ENCODE results near the gene NTF4. TPM values are rescaled to one million over a fixed set of nuclear protein-coding genes. Genes with fewer than 3 reads are reported as not detected.
"Not testable (repeated sequence)": the region's sequence is repeated elsewhere in the genome, so short reads cannot be mapped to it uniquely, and the experiment has no call there.

Gene NTF4
- total and polyA plus RNA-seq, 12 donors: 0.06 to 1.6 (median 0.71) TPM; not detected in 7

- intact Hi-C loops (cut with DNase I): no loop called here
- TF ChIP-seq, protein P1, sequence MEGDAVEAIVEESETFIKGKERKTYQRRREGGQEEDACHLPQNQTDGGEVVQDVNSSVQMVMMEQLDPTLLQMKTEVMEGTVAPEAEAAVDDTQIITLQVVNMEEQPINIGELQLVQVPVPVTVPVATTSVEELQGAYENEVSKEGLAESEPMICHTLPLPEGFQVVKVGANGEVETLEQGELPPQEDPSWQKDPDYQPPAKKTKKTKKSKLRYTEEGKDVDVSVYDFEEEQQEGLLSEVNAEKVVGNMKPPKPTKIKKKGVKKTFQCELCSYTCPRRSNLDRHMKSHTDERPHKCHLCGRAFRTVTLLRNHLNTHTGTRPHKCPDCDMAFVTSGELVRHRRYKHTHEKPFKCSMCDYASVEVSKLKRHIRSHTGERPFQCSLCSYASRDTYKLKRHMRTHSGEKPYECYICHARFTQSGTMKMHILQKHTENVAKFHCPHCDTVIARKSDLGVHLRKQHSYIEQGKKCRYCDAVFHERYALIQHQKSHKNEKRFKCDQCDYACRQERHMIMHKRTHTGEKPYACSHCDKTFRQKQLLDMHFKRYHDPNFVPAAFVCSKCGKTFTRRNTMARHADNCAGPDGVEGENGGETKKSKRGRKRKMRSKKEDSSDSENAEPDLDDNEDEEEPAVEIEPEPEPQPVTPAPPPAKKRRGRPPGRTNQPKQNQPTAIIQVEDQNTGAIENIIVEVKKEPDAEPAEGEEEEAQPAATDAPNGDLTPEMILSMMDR (IDR thresholded peaks at IDR 0.05): no peak
- 74 to 79% methylated on average over 17 of the region's 17 CpGs for WGBS, 2 donors
- Histone ChIP-seq H3K27ac (no peak overlapping the region), H3K9me3 (no peaks in the 10 kb centered on the region), H3K4me1 (no peaks in the 10 kb centered on the region), H3K36me3 (no peaks in the 10 kb centered on the region), H3K4me3 (no peak overlapping the region), H3K27me3 (no peaks in the 10 kb centered on the region)
- DNase-seq (no peak), ATAC-seq (no peak)
Observed at GRCh38 chr19:49042177-49042576, 22.4 kb downstream of the NTF4 start.

GRCh38 chr19:49039736-49040135, 24.9 kb downstream of the NTF4 start:
- H3K4me3 ChIP-seq; H3K4me1 ChIP-seq; H3K27me3 ChIP-seq; intact Hi-C loops (cut with DNase I); H3K9me3 ChIP-seq; DNase-seq; H3K36me3 ChIP-seq; H3K27ac ChIP-seq; ATAC-seq: not testable (repeated sequence)
- 60 to 79% methylated on average over 9 of the region's 9 CpGs for WGBS, 2 donors

GRCh38 chr19:49038557-49039276, 25.9 kb downstream of the NTF4 start:
- DNase-seq; H3K9me3 ChIP-seq; ATAC-seq; H3K4me3 ChIP-seq; H3K4me1 ChIP-seq; H3K36me3 ChIP-seq; H3K27ac ChIP-seq; H3K27me3 ChIP-seq; intact Hi-C loops (cut with DNase I): not testable (repeated sequence)
- WGBS, 2 donors: 84% methylated on average over 26 of the region's 26 CpGs

GRCh38 chr19:49038111-49038510, 26.5 kb downstream of the NTF4 start:
- intact Hi-C loops (cut with DNase I); H3K9me3 ChIP-seq; H3K27me3 ChIP-seq; H3K27ac ChIP-seq; DNase-seq; H3K4me1 ChIP-seq; H3K36me3 ChIP-seq; ATAC-seq; H3K4me3 ChIP-seq: not testable (repeated sequence)
- WGBS, 2 donors: 92 to 94% methylated on average over 6 of the region's 8 CpGs

DNA sequence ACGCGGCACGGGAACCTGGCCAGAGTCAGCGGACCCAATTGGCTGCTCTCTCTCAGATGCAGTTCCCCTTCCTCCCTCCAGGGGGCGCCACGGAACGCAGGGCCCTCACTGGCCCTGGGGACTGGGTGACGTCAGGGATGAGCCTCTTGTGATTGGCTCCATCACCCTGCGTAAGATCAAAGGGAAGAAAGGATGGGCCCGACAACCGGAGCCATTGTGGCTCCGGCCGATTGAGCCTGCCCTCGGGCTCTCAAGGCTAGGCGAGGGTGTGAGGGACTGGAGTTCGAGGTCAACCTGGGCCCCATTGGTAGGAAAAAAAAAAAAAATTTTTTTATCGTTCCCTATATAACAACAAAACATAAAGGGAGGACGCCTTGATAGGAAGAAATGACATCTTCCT, 27.8 kb downstream of the NTF4 start, which contains the start of gene CGB1:
Gene CGB1, minus strand, starts transcription at position 81 of the 400 bp plus-strand sequence. CDS start 184 bp downstream, outside the sequence.
- H3K36me3 ChIP-seq; ATAC-seq; H3K27ac ChIP-seq; intact Hi-C loops (cut with DNase I); H3K27me3 ChIP-seq; H3K4me1 ChIP-seq; H3K9me3 ChIP-seq; H3K4me3 ChIP-seq; DNase-seq: not testable (repeated sequence)
- TF ChIP-seq, protein P1 (IDR thresholded peaks at IDR 0.05): peak in 7 of 9 donors; percentile 6 to 36 (median 22)
- 43 to 50% methylated on average over 17 to 18 of the region's 18 CpGs for WGBS, 2 donors

- H3K36me3 ChIP-seq; H3K9me3 ChIP-seq; DNase-seq; ATAC-seq; H3K27ac ChIP-seq; H3K4me3 ChIP-seq; H3K4me1 ChIP-seq; intact Hi-C loops (cut with DNase I): not testable (repeated sequence)
- 19 to 24% methylated on average over 28 of the region's 28 CpGs for WGBS, 2 donors
- H3K27me3 ChIP-seq: peaks cover 0 to 11% (median 8%) of the 10 kb centered on the region in 7 donors
- TF ChIP-seq, protein P1 (IDR thresholded peaks at IDR 0.05): peak in 5 of 9 donors; percentile 11 to 46 (median 31)
Observed at GRCh38 chr19:49031642-49032301, 32.8 kb downstream of the NTF4 start, which contains the start of gene CGB2. TSS of gene CGB2 (plus strand) at chr19:49031890. CDS start at chr19:49032096, 206 bp downstream.

DNA sequence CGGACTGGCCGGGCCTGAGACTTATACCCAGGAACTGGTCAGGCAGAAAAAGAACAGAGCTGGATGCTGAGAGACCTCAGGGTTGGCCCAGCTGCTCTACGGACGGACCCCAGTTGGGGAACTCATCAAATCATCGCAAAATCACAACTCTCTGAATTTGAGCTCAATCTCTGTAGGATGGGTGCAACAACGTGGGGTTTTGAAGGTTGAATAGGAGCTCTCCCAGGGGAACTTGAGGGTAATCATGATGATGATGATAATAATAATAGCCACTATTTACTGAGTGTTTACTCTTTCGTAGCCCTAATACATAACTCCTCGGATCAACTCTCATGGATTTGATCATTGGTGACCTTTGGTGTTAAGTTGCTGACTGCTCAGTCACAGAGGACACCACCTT, 34.3 kb downstream of the NTF4 start:
- intact Hi-C loops (cut with DNase I); ATAC-seq; H3K9me3 ChIP-seq; H3K4me1 ChIP-seq; H3K4me3 ChIP-seq; H3K27me3 ChIP-seq; DNase-seq; H3K36me3 ChIP-seq; H3K27ac ChIP-seq: not testable (repeated sequence)
- whole genome bisulfite sequencing, 2 donors: 84 to 97% methylated on average over 5 to 6 of the region's 8 CpGs

DNA sequence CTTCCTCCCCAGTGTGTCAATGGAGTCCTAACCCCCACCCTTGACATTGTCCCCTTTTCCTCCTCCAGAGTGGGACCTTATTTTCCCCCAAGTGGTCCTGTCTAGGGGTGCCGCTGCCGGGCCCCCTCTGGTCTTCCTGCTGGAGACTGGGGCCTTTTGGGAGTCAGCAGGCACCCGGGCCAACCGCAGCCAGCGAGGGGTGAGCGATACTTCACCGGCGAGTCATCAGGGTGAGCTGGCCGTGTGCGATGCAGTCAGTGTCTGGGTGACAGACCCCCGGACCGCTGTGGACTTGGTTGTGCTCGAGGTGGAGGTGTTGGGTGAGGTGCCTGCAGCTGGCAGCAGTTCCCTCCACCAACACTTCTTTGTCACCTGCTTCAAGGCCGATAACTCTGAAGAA, 34.9 kb downstream of the NTF4 start:
- ATAC-seq; H3K4me3 ChIP-seq; H3K36me3 ChIP-seq; H3K27ac ChIP-seq; DNase-seq; H3K4me1 ChIP-seq; intact Hi-C loops (cut with DNase I); H3K9me3 ChIP-seq; H3K27me3 ChIP-seq: not testable (repeated sequence)
- WGBS, 2 donors: 80 to 81% methylated on average over 14 of the region's 14 CpGs

Data from heart right ventricle (tissue), 16 donors.